IPS-18c (cell line): ENCODE results near the gene DCTPP1.

Experiments used
- H3K4me3 ChIP-seq: 2 replicates; pipeline ENCODE4 v1.7.0; 2013; ENCODE audit warnings: low read depth, mild to moderate bottlenecking, low read length, moderate library complexity; ENCODE audit not compliant: insufficient read depth
- H3K9me3 ChIP-seq: one replicate; pipeline ENCODE4 v1.6.1; 2013; ENCODE audit warnings: mild to moderate bottlenecking, low read length, moderate library complexity; ENCODE audit not compliant: control insufficient read depth, insufficient read depth

Gene DCTPP1

DNA sequence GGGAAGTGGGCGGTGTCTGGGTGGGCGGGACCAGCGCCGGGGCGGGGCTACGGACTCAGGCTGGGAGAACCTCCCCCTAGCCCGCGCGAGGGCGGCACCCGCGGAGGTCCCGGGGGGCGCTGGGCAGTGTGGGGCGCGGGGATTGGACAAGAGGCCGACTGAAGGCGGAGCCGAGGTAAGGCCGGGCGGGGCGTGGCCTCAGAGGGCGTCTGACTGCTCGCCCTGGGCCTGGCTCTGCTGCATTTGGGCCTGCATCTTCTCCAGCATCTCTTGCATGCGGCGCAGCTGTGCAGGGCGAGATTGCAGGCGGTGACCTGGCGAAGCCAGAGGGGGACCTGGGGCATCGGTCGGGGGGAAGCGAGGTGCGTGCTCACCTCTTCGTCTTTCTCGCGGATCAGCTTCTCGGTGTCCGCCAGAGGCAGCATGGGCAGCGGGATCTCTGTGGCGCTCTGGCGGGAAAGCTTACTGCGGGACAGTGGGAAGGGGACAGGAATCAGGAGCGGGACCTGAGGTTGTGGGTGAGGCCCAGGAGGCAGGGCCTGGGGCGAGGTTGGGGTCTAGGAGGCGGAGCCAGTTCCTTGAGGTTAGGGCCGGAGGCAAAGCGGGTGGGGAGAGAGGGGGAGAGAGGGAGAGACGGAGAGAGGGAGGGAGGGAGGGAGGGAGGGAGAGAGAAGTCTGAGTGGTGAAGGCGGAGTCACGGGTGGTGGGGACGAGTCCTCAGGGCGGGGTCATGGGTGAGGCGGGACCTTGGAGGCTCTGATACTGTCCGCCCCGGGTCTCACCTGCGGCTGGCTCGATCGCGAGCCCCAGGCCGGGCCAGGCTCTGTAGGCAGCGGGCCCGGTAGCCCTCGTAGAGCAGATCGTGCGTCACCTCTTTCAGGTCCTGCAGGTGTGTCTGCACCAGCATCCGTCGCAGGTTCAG lies 51.3 kb downstream of the DCTPP1 start:
- Histone ChIP-seq H3K4me3 (peak overlapping the region; percentile 84), H3K9me3 (no peaks in the 10 kb centered on the region)

DNA sequence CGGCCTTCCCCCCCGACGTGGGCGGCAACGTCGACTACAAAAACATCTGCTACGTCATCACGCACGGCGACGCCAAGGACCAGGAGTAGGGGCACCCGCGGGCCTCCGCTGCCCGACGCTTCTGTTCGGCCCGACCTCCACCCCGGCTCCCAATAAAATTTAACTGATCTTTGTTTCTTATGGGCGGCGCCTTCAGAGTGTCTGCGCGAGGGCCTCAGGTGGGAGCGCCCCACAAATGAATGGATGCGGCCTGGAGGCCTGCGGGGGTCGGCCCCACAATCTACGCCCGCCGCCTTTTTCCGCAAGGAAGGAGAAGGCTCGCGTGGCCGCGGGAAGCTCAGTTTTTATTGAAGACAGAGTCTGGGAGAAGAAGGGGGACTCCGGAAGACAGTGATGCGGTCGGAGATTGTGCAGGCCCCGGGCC lies 52.0 kb downstream of the DCTPP1 start:
- H3K4me3 ChIP-seq, result peak overlapping the region; percentile 84
- no peaks in the 10 kb centered on the region for H3K9me3 ChIP-seq

DNA sequence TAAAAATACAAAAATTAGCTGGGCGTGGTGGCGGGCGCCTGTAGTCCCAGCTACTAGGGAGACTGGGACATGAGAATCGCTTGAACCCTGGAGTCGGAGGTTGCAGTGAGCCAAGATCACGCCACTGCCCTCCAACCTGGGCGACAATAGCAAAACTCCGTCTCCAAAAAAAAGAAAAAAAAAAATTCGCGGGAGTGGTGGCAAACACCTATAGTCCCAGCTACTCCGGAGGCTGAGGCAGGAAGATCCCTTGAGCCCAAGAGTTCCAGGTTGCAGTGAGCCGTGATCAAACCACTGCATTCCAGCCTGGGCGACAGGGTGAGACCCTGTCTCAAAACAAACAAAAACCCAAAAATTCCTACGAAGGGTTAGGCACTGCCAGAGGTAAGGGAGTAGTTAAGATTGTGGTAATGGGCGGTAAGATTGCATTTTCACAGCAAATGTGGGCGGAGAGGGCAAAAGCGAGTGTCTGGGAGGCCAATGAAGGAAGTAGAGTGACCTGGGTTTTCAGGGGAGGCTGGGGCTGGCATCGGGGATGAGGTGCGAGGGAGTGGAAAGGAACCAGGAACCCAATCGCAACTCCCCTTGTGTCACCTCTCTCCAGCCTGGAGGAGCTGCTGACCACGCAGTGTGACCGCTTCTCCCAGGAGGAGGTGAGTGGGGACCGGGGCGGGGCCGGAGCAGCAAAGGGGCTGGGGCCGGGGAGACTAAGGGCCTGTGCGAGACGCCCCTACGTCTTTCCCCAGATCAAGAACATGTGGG lies 52.6 kb downstream of the DCTPP1 start:
- Histone ChIP-seq H3K9me3 (no peaks in the 10 kb centered on the region), H3K4me3 (peak overlapping the region; percentile 28; the same call in 1 of the 2 replicates)

DNA sequence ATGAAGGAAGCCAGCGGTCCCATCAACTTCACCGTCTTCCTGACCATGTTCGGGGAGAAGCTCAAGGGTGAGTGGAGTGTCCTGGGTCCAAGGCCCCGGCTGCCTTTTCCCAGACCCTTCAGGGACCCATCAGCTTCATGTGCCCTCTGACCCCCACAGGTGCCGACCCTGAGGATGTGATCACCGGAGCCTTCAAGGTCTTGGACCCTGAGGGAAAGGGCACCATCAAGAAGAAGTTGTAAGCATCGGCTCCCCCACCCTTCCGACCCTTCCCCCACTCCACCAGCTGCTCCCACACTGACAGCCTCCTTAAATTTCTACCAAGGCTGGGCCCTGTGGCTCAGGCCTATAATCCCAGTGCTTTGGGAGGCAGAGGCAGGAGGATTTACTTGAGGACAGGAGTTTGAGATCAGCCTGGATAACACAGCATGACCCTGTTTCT lies 53.3 kb downstream of the DCTPP1 start:
- Histone ChIP-seq H3K9me3 (no peaks in the 10 kb centered on the region), H3K4me3 (no peak overlapping the region)

DNA sequence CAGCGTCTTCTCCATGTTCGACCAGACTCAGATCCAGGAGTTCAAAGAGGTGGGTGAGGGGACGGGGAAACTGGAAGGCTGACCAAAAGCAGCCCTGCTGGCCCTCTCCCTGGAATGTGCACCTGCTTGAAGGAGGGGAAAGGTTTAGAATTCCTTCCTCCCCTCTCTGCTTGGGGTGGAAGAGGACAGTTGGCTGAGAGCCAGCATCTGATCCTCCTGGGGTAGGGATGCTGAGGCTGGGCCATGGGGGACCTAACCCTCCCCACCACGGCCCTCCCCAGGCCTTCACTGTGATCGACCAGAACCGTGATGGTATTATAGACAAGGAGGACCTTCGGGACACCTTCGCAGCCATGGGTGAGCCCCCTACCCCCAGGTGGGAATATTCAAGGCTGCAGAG lies 54.0 kb downstream of the DCTPP1 start:
- H3K4me3 ChIP-seq, result no peak overlapping the region

DNA sequence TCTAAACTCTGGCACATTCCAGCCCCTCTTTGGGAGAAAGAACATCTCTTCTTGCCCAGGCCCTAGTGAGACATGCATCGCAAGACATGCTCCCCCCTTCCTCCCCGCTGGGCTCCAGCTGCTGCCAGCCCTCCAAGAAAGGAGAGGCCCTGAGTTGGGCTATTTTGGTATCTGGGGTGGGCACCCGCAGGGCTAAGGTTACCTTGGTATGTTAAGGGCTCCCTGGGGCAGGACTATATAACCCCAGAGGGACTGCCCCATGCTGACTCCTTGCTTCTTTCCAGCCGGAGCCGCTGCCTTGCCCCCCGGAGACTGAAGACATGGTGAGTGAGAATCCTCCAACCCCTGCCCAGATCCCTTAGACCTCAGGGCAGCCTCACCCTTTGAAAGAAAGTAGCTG lies 55.3 kb downstream of the DCTPP1 start, which contains the start of gene MYL11:
TSS of gene MYL11 (plus strand) at position 265 of the 400 bp plus-strand sequence. CDS start at position 321, 56 bp downstream.
- Histone ChIP-seq H3K4me3 (no peak within 1 kb of the TSS), H3K9me3 (no peaks in the 10 kb centered on the region)

More for the DNA sequence above, 54.0 kb downstream of the DCTPP1 start:
- H3K9me3 ChIP-seq, result no peaks in the 10 kb centered on the region
